Measurements from ENCODE around the gene TUBGCP3. TPM values are rescaled to one million over a fixed set of nuclear protein-coding genes. Genes with fewer than 3 reads are reported as not detected.

The TUBGCP3 gene
- total RNA-seq, 1 experiment from 2014 or later, result 51.4 TPM

- peaks cover 0 to 5% of the 10 kb centered on the region in 2 experiments; a peak in 1 of 4 replicates for H3K4me1 ChIP-seq (ENCODE audit: control insufficient read depth in 1 of 2, insufficient read depth in 2 of 2, low read length in 2 of 2)
- no peak overlapping the region for H3K4me2 ChIP-seq (ENCODE audit: low read length)
- no peak overlapping the region for H2AFZ ChIP-seq (ENCODE audit: low read depth, low read length, poor library complexity, severe bottlenecking)
- H3K9me2 ChIP-seq (ENCODE audit: insufficient read depth), result no peaks in the 10 kb centered on the region
- no peak overlapping the region for H3K9ac ChIP-seq (ENCODE audit: low read length)
- no peaks in the 10 kb centered on the region for H3K27me3 ChIP-seq (ENCODE audit: insufficient read depth, low read length)
- H3K4me3 ChIP-seq (replicated peaks in 1 of 2; ENCODE audit: low read depth in 1 of 2, low read length in 2 of 2), result no peak overlapping the region
- ATAC-seq (peak; percentile 72; the same call in 1 of the 2 replicates), DNase-seq (ENCODE audit: low read depth, low spot score) (no peak)
- no TSS peak for BruUV-seq (replicated peaks)
- H3K9me3 ChIP-seq (ENCODE audit: control insufficient read depth in 1 of 2, insufficient read depth in 1 of 2, low read depth in 1 of 2, low read length in 2 of 2), result no peaks in the 10 kb centered on the region
- CTCF ChIA-PET, result no interaction called here
- no peak overlapping the region for H3K27ac ChIP-seq (ENCODE audit: low read depth, low read length)
- intact Hi-C loops (cut with micrococcal nuclease), result no loop called here
- H3K36me3 ChIP-seq (ENCODE audit: control insufficient read depth in 1 of 2, insufficient read depth in 2 of 2, low read length in 2 of 2), result no peaks in the 10 kb centered on the region
- RAD21 ChIA-PET (ENCODE audit: low non-redundant PET in 1 of 2, low total read pairs in 2 of 2, uncharacterized antibody in 2 of 2, unreplicated experiment in 2 of 2), result no interaction called here
- H3K79me2 ChIP-seq (ENCODE audit: insufficient read depth, low read length), result peaks cover 98% of the 10 kb centered on the region
- H4K20me1 ChIP-seq (ENCODE audit: insufficient read depth), result peaks cover 14% of the 10 kb centered on the region; the same call in 1 of the 2 replicates
- no peak for TF ChIP-seq SRF (IDR thresholded peaks at IDR 0.05; ENCODE audit: low read depth)
- no peak for TF ChIP-seq EGR1 (IDR thresholded peaks at IDR 0.05; ENCODE audit: low read depth)
- TF ChIP-seq EZH2 (IDR thresholded peaks at IDR 0.05), result no peak
- TF ChIP-seq CTCF (IDR thresholded peaks at IDR 0.05 in 2 of 3, conservative IDR thresholded peaks at IDR 0.05 in 1 of 3; ENCODE audit: borderline replicate concordance in 1 of 3, insufficient read depth in 1 of 3, low read depth in 2 of 3, low read length in 2 of 3), result 0 out of 6 replicates have a peak, but pooled peaks of 1 of the 3 experiments have one; percentile 10
- POLR2A ChIA-PET, result no interaction called here
Measured at GRCh38 chr13:112575675-112576074, 12.3 kb downstream of the TUBGCP3 start.

GRCh38 chr13:112574834-112575613 lies 12.9 kb downstream of the TUBGCP3 start:
- POLR2A ChIA-PET, result no interaction called here
- no peak overlapping the region for H3K9ac ChIP-seq (ENCODE audit: low read length)
- no peak for TF ChIP-seq ZBTB33 (IDR thresholded peaks at IDR 0.05; ENCODE audit: extremely low read depth, insufficient replicate concordance, low read length)
- TF ChIP-seq POLR2AphosphoS5 (IDR thresholded peaks at IDR 0.05; ENCODE audit: low read depth, low read length), result no peak
- no peak for TF ChIP-seq SP1 (IDR thresholded peaks at IDR 0.05; ENCODE audit: low read depth)
- TF ChIP-seq EZH2 (IDR thresholded peaks at IDR 0.05), result no peak
- no peak for TF ChIP-seq ELF1 (IDR thresholded peaks at IDR 0.05; ENCODE audit: borderline replicate concordance, low read depth)
- no peak for TF ChIP-seq ZFX (IDR thresholded peaks at IDR 0.05)
- no peak for TF ChIP-seq JUND (IDR thresholded peaks at IDR 0.05)
- TF ChIP-seq MAX (IDR thresholded peaks at IDR 0.05), result no peak
- no peak for TF ChIP-seq ZNF274 (IDR thresholded peaks at IDR 0.05; ENCODE audit: low read depth, low read length)
- no peak for TF ChIP-seq CEBPB (IDR thresholded peaks at IDR 0.05; ENCODE audit: low read depth)
- no peak for TF ChIP-seq EGR1 (IDR thresholded peaks at IDR 0.05; ENCODE audit: low read depth)

More at GRCh38 chr13:112574834-112575613, 12.9 kb downstream of the TUBGCP3 start:
- no peak for ATAC-seq
- BruUV-seq (replicated peaks), result no TSS peak
- Histone ChIP-seq H2AFZ (ENCODE audit: low read depth, low read length, poor library complexity, severe bottlenecking) (no peak overlapping the region), H3K4me3 (replicated peaks in 1 of 2; ENCODE audit: low read depth in 1 of 2, low read length in 2 of 2) (no peak overlapping the region), H3K4me1 (ENCODE audit: control insufficient read depth in 1 of 2, insufficient read depth in 2 of 2, low read length in 2 of 2) (peaks cover 0 to 5% of the 10 kb centered on the region in 2 experiments; a peak in 1 of 4 replicates), H3K27me3 (ENCODE audit: insufficient read depth, low read length) (no peaks in the 10 kb centered on the region), H3K4me2 (ENCODE audit: low read length) (no peak overlapping the region), H3K9me3 (ENCODE audit: control insufficient read depth in 1 of 2, insufficient read depth in 1 of 2, low read depth in 1 of 2, low read length in 2 of 2) (no peaks in the 10 kb centered on the region), H3K27ac (ENCODE audit: low read depth, low read length) (no peak overlapping the region), H3K9me2 (ENCODE audit: insufficient read depth) (no peaks in the 10 kb centered on the region), H3K36me3 (ENCODE audit: control insufficient read depth in 1 of 2, insufficient read depth in 2 of 2, low read length in 2 of 2) (no peaks in the 10 kb centered on the region), H4K20me1 (ENCODE audit: insufficient read depth) (peaks cover 14% of the 10 kb centered on the region; the same call in 1 of the 2 replicates), H3K79me2 (ENCODE audit: insufficient read depth, low read length) (peaks cover 98% of the 10 kb centered on the region)
- ChIA-PET CTCF (no interaction called here), RAD21 (ENCODE audit: low non-redundant PET in 1 of 2, low total read pairs in 2 of 2, uncharacterized antibody in 2 of 2, unreplicated experiment in 2 of 2) (no interaction called here)
- intact Hi-C loops (cut with micrococcal nuclease), result no loop called here
- no peak for DNase-seq (ENCODE audit: low read depth, low spot score)

All from HCT116 (cell line).